Neutrophil (primary cell): ENCODE measurements around the gene LRPPRC.

Experiments used
- H3K27ac ChIP-seq: fragments of 200-600 bp; sonication (generic); 2 replicates; pipeline ENCODE4 v1.5.1; 2016; ENCODE audit warnings: mild to moderate bottlenecking, moderate library complexity
- H3K27me3 ChIP-seq: fragments of 200-600 bp; sonication (generic); 2 replicates; pipeline ENCODE4 v1.6.0; 2016; ENCODE audit warnings: mild to moderate bottlenecking
- H3K36me3 ChIP-seq: fragments of 200-600 bp; sonication (generic); 2 replicates; pipeline ENCODE4 v1.5.1; 2017
- H3K4me1 ChIP-seq, 2 experiments: fragments of 200-600 bp in 1 of 2; sonication (generic) in 1 of 2; 1 replicate in 1 of 2; 2 replicates in 1 of 2; pipeline versions ENCODE4 v1.5.1 to v1.6.1; 2013 to 2016; ENCODE audit warnings: low read depth in 1 of 2, low read length in 1 of 2, mild to moderate bottlenecking in 1 of 2, moderate library complexity in 1 of 2; ENCODE audit not compliant: control insufficient read depth in 1 of 2, insufficient read depth in 1 of 2
- H3K4me3 ChIP-seq, 2 experiments: fragments of 200-600 bp in 1 of 2; sonication (generic) in 1 of 2; 1 replicate in 1 of 2; 2 replicates in 1 of 2; pipeline ENCODE4 v1.5.1; 2013 to 2016; ENCODE audit warnings: low read depth in 1 of 2, low read length in 1 of 2, mild to moderate bottlenecking in 1 of 2, moderate library complexity in 1 of 2
- H3K9me3 ChIP-seq: fragments of 200-600 bp; sonication (generic); 2 replicates; pipeline ENCODE4 v1.5.1; 2016
- CTCF ChIP-seq: fragments of 200-600 bp; sonication (generic); IDR thresholded peaks from 2 replicates; pipeline ENCODE4 v1.5.1; 2016; ENCODE audit warnings: antibody characterized with exemption

Gene LRPPRC

GRCh38 chr2:43840965-43841364 lies 154.8 kb downstream of the LRPPRC start:
- H3K36me3 ChIP-seq = no peaks in the 10 kb centered on the region
- no peaks in the 10 kb centered on the region for H3K4me1 ChIP-seq
- peaks cover 11% of the 10 kb centered on the region for H3K27me3 ChIP-seq
- no peak overlapping the region for H3K4me3 ChIP-seq
- no peak for TF ChIP-seq CTCF
- no peaks in the 10 kb centered on the region for H3K9me3 ChIP-seq
- H3K27ac ChIP-seq = no peak overlapping the region

DNA sequence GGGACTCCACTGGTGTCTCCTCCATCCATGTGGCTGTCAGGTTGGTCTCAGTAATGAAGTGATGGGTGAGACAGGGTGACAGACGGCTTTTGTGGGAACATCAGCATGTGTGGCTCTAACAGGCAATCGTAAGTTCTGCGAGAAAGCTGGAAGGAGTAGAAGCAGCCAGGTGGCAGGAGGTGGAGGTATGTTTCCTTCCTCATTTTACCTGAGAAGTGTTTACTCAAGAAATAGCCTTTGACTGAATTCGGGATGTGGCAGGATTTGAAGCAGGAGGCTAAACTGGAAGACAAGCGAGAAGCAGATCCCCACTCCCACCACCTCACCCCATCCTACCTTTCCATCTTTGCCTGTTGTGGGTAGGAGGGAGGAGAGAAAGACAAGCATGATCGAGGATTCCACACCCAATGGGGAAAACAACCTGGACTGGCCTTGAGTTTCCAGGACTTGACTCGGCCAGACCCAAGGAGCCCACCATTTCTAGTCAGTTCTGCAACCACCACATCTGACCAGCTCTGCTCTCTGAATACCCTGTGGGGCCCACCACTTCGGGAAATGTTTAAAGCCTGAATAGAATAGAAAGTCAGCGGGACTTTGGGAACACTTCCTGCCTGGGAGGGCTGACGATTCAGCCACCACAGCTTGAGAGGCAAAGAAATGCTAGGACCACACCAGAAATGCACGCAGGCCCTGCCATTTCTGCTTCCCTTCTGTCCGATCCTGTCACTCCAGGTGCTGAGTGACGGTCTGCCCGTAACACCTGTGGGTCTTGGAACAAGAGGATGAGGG lies 155.8 kb downstream of the LRPPRC start:
- no peaks in the 10 kb centered on the region for H3K9me3 ChIP-seq
- no peaks in the 10 kb centered on the region for H3K4me1 ChIP-seq
- no peak for TF ChIP-seq CTCF
- H3K36me3 ChIP-seq = no peaks in the 10 kb centered on the region
- peaks cover 15% of the 10 kb centered on the region for H3K27me3 ChIP-seq
- H3K4me3 ChIP-seq = no peak overlapping the region
- no peak overlapping the region for H3K27ac ChIP-seq

GRCh38 chr2:43838560-43839267 lies 157.1 kb downstream of the LRPPRC start, which contains the start of the genes ABCG5 and ABCG8:
TSS of gene ABCG5 (minus strand) at chr2:43838839. CDS start at chr2:43838679, 160 bp downstream.
TSS of gene ABCG8 (plus strand) at chr2:43838971. CDS start at chr2:43839054, 83 bp downstream.
- Histone ChIP-seq H3K4me3 (no peak within 1 kb of the TSS), H3K27me3 (peaks cover 28% of the 10 kb centered on the region), H3K36me3 (no peaks in the 10 kb centered on the region), H3K27ac (no peak within 1 kb of the TSS), H3K4me1 (no peaks in the 10 kb centered on the region), H3K9me3 (no peaks in the 10 kb centered on the region)
- no peak for TF ChIP-seq CTCF

GRCh38 chr2:43837831-43838559 lies 157.8 kb downstream of the LRPPRC start:
- Histone ChIP-seq H3K4me3 (no peak overlapping the region), H3K27ac (no peak overlapping the region), H3K4me1 (no peaks in the 10 kb centered on the region), H3K27me3 (peaks cover 32% of the 10 kb centered on the region), H3K36me3 (no peaks in the 10 kb centered on the region), H3K9me3 (no peaks in the 10 kb centered on the region)
- no peak for TF ChIP-seq CTCF

DNA sequence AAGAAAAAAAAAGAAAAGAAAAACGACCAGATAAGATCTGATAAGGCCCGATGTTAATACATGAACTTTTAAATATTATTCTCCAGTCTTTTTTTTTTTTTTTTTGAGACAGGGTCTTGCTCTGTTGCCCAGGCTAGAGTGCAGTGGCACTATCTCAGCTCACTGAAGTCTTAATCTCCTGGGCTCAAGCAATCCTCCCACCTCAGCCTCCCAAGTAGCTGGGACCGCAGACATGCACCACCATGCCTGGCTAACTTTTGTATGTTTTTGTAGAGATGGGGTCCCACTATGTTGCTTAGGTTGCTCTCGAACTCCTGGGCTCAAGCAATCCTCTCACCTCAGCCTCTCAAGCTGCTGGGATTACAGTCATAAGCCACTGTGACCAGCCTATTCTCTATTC lies 158.8 kb downstream of the LRPPRC start:
- no peak overlapping the region for H3K27ac ChIP-seq
- H3K4me1 ChIP-seq = no peaks in the 10 kb centered on the region
- no peaks in the 10 kb centered on the region for H3K9me3 ChIP-seq
- H3K4me3 ChIP-seq = no peak overlapping the region
- H3K27me3 ChIP-seq = peaks cover 39% of the 10 kb centered on the region
- TF ChIP-seq CTCF = no peak
- H3K36me3 ChIP-seq = no peaks in the 10 kb centered on the region
